ENCODE data around the gene MERTK.
"Not testable (repeated sequence)": the region's sequence is repeated elsewhere in the genome, so short reads cannot be mapped to it uniquely, and the experiment has no call there.

DNA sequence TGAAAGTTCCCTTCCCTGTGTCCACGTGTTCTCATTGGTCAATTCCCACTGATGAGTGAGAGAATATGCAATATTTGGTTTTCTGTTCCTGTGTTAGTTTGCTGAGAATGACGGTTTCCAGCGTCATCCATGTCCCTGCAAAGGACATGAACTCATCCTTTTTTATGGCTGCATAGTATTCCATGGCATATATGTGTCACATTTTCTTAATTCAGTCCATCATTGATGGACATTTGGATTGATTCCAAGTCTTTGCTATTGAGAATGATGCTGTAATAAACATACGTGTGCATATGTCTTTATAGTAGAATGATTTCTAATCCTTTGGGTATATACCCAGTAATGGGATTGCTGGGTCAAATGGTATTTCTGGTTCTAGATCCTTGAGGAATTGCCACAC is 35.5 kb downstream of the MERTK start:
- TF ChIP-seq, protein P1, sequence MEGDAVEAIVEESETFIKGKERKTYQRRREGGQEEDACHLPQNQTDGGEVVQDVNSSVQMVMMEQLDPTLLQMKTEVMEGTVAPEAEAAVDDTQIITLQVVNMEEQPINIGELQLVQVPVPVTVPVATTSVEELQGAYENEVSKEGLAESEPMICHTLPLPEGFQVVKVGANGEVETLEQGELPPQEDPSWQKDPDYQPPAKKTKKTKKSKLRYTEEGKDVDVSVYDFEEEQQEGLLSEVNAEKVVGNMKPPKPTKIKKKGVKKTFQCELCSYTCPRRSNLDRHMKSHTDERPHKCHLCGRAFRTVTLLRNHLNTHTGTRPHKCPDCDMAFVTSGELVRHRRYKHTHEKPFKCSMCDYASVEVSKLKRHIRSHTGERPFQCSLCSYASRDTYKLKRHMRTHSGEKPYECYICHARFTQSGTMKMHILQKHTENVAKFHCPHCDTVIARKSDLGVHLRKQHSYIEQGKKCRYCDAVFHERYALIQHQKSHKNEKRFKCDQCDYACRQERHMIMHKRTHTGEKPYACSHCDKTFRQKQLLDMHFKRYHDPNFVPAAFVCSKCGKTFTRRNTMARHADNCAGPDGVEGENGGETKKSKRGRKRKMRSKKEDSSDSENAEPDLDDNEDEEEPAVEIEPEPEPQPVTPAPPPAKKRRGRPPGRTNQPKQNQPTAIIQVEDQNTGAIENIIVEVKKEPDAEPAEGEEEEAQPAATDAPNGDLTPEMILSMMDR (IDR thresholded peaks at IDR 0.05), result not testable (repeated sequence)
- TF ChIP-seq GABPA (IDR thresholded peaks at IDR 0.05; ENCODE audit: low read depth); TEAD4 (IDR thresholded peaks at IDR 0.05; ENCODE audit: borderline replicate concordance, insufficient read depth); SMC3 (IDR thresholded peaks at IDR 0.05; ENCODE audit: low read depth, low read length); POLR2AphosphoS5 (IDR thresholded peaks at IDR 0.05; ENCODE audit: low read depth, low read length): not testable (repeated sequence)
- TF ChIP-seq, protein P2, sequence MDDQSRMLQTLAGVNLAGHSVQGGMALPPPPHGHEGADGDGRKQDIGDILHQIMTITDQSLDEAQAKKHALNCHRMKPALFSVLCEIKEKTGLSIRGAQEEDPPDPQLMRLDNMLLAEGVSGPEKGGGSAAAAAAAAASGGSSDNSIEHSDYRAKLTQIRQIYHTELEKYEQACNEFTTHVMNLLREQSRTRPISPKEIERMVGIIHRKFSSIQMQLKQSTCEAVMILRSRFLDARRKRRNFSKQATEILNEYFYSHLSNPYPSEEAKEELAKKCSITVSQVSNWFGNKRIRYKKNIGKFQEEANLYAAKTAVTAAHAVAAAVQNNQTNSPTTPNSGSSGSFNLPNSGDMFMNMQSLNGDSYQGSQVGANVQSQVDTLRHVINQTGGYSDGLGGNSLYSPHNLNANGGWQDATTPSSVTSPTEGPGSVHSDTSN (IDR thresholded peaks at IDR 0.05), result not testable (repeated sequence)
- TF ChIP-seq, protein P3, sequence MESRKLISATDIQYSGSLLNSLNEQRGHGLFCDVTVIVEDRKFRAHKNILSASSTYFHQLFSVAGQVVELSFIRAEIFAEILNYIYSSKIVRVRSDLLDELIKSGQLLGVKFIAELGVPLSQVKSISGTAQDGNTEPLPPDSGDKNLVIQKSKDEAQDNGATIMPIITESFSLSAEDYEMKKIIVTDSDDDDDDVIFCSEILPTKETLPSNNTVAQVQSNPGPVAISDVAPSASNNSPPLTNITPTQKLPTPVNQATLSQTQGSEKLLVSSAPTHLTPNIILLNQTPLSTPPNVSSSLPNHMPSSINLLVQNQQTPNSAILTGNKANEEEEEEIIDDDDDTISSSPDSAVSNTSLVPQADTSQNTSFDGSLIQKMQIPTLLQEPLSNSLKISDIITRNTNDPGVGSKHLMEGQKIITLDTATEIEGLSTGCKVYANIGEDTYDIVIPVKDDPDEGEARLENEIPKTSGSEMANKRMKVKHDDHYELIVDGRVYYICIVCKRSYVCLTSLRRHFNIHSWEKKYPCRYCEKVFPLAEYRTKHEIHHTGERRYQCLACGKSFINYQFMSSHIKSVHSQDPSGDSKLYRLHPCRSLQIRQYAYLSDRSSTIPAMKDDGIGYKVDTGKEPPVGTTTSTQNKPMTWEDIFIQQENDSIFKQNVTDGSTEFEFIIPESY (IDR thresholded peaks at IDR 0.05; ENCODE audit: borderline replicate concordance, low read depth), result not testable (repeated sequence)
- TF ChIP-seq, protein P4, sequence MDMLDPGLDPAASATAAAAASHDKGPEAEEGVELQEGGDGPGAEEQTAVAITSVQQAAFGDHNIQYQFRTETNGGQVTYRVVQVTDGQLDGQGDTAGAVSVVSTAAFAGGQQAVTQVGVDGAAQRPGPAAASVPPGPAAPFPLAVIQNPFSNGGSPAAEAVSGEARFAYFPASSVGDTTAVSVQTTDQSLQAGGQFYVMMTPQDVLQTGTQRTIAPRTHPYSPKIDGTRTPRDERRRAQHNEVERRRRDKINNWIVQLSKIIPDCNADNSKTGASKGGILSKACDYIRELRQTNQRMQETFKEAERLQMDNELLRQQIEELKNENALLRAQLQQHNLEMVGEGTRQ (IDR thresholded peaks at IDR 0.05; ENCODE audit: borderline replicate concordance, low read depth, low read length), result not testable (repeated sequence)

Data from SK-N-SH (cell line).